Panc1 (cell line): ENCODE measurements around the gene PSAP. TPM values are rescaled to one million over a fixed set of nuclear protein-coding genes. Genes with fewer than 3 reads are reported as not detected.

Source experiments
- ATAC-seq: fragments of 200-7000 bp; cut with Tn5 transposase; 2 replicates; pipeline ENCODE4 v1.9.1; 2020; ENCODE audit warnings: mild to moderate bottlenecking, moderate library complexity
- Bru-seq: library from RNA; stranded (reverse); fragments of 400-500 nt; gene quantifications from one replicate; lab custom pipeline; 2021; lab: Mats Ljungman, UMichigan
- BruChase-seq, 2 experiments: library from RNA; stranded (reverse); fragments of 400-500 nt; gene quantifications; one replicate each; lab custom pipeline; 2021; lab: Mats Ljungman, UMichigan
- BruUV-seq: library from RNA; stranded (reverse); fragments of 400-500 nt; replicated peaks from 2 replicates; lab custom pipeline; 2021; lab: Mats Ljungman, UMichigan
- CTCF ChIA-PET: fragments of 300-600 bp; sonication (Branson Sonifier 250); formaldehyde crosslinking; loops from one replicate; lab custom pipeline; 2022; ENCODE audit warnings: antibody characterized with exemption; lab: Charles Lee
- POLR2A ChIA-PET: fragments of 300-600 bp; sonication (Branson Sonifier 250); formaldehyde crosslinking; loops from one replicate; lab custom pipeline; 2022; ENCODE audit warnings: antibody characterized with exemption; lab: Charles Lee
- DNase-seq: peaks from one replicate; pipeline ENCODE4 v3.0.0-alpha.2; 2010; ENCODE audit warnings: low read depth, low spot score
- H3K27ac ChIP-seq: 2 replicates; pipeline ENCODE4 v1.5.1; 2011; ENCODE audit warnings: mild to moderate bottlenecking, low read length, inconsistent platforms
- H3K27me3 ChIP-seq: fragments of 200-500 bp; sonication (Bioruptor generic); 2 replicates; pipeline ENCODE4 v1.6.0; 2014; ENCODE audit warnings: low read length, inconsistent platforms; ENCODE audit not compliant: control insufficient read depth, insufficient read depth
- H3K36me3 ChIP-seq: fragments of 200-500 bp; sonication (Bioruptor generic); 2 replicates; pipeline ENCODE4 v1.5.1; 2014; ENCODE audit warnings: inconsistent platforms, mild to moderate bottlenecking, low read length, moderate library complexity; ENCODE audit not compliant: control insufficient read depth, insufficient read depth
- H3K4me1 ChIP-seq: 2 replicates; pipeline ENCODE4 v1.5.1; 2011; ENCODE audit warnings: inconsistent platforms, mild to moderate bottlenecking, low read length, moderate library complexity; ENCODE audit not compliant: control insufficient read depth, insufficient read depth
- H3K4me3 ChIP-seq, 2 experiments: 2 replicates each; pipeline ENCODE4 v1.5.1; 2011 to 2012; ENCODE audit warnings: low read depth in 2 of 2, low read length in 2 of 2, mild to moderate bottlenecking in 2 of 2, inconsistent platforms in 1 of 2, moderate library complexity in 1 of 2
- H3K9me3 ChIP-seq: fragments of 200-500 bp; sonication (Bioruptor generic); 2 replicates; pipeline ENCODE4 v1.5.1; 2014; ENCODE audit warnings: low read depth, mild to moderate bottlenecking, inconsistent platforms, low read length, moderate library complexity; ENCODE audit not compliant: control insufficient read depth, insufficient read depth
- CTCF ChIP-seq: fragments of 450-650 bp; IDR thresholded peaks from 2 replicates; pipeline ENCODE4 v1.5.1; 2017; ENCODE audit warnings: mild to moderate bottlenecking
- POLR2AphosphoS5 ChIP-seq: IDR thresholded peaks from 2 replicates; pipeline ENCODE4 v1.6.1; 2012; ENCODE audit warnings: mild to moderate bottlenecking, low read depth, low read length, moderate library complexity
- REST ChIP-seq, 2 experiments: IDR thresholded peaks; 2 replicates each; pipeline ENCODE4 v1.6.1; 2011 to 2012; ENCODE audit warnings: low read depth in 2 of 2, control low read depth in 1 of 2, low read length in 1 of 2, mild to moderate bottlenecking in 1 of 2, moderate library complexity in 1 of 2; ENCODE audit not compliant: insufficient read depth in 1 of 2
- SIN3A ChIP-seq: IDR thresholded peaks from 2 replicates; pipeline ENCODE4 v1.6.1; 2012; ENCODE audit warnings: low read depth, mild to moderate bottlenecking, low read length, moderate library complexity, borderline replicate concordance; ENCODE audit not compliant: insufficient read depth
- TCF7L2 ChIP-seq: IDR thresholded peaks from 2 replicates; pipeline ENCODE4 v1.6.1; 2011; ENCODE audit warnings: mild to moderate bottlenecking, low read depth, low read length, inconsistent platforms
- in situ Hi-C: cut with HindIII; loops from 2 replicates; pipeline ENCODE4 v1.10.0; 2016; ENCODE audit warnings: low sequenced_read_pairs, low pct_unique_long_range_greater_than_20kb
- intact Hi-C: fragments of 100-400 bp; cut with micrococcal nuclease; formaldehyde crosslinking; loops from one replicate; pipeline ENCODE4 v1.10.0; 2022; ENCODE audit not compliant: unreplicated experiment
- long read RNA-seq: library from polyadenylated mRNA; unstranded; transcript quantifications from one replicate; pipeline ENCODE4 v2.0.0, GENCODE V29; 2021; ENCODE audit not compliant: unreplicated experiment
- polyA plus RNA-seq: library from polyadenylated mRNA; unstranded; fragments of >200 nt; gene quantifications from one replicate; pipeline ENCODE4 v1.2.1, GENCODE V29; 2012; ENCODE audit warnings: missing spikeins; ENCODE audit not compliant: insufficient read length
- total RNA-seq: library from RNA; stranded (reverse); gene quantifications from one replicate; pipeline ENCODE4 v1.2.1, GENCODE V29; 2021; ENCODE audit not compliant: unreplicated experiment

Gene PSAP
- total RNA-seq (3,649 TPM), Bru-seq, nascent RNA (percentile 99 among the genes with signal in this experiment), BruChase-seq, experiment 1, labeled RNA remaining after a 2-hour chase (percentile 99 among the genes with signal in this experiment), BruChase-seq, experiment 2, labeled RNA remaining after a 6-hour chase (percentile 99 among the genes with signal in this experiment)
- 4,189 TPM for polyA plus RNA-seq
- long read RNA-seq, transcript PSAP-201 (14 exons, 2,830 nt), result minor isoform, 26 of 9,813 reads
- long read RNA-seq, transcript PSAP-202 (14 exons, 2,872 nt), result major isoform, 4,903 of 9,813 reads
- long read RNA-seq, partial matches to known transcripts, result 2,613 of 9,813 reads
- long read RNA-seq, other reads (novel, unspliced or antisense), result 2,270 of 9,813 reads

- H3K9me3 ChIP-seq, result no peaks in the 10 kb centered on the region
- peak; percentile 95 for ATAC-seq
- BruUV-seq, result no TSS peak
- TF ChIP-seq CTCF, result no peak
- TF ChIP-seq POLR2AphosphoS5, result peak; percentile 99
- peak; percentile 94 for TF ChIP-seq SIN3A
- TF ChIP-seq REST (IDR thresholded peaks at IDR 0.05; ENCODE audit: insufficient read depth in 1 of 2, low read depth in 2 of 2, low read length in 1 of 2), result peak in 1 of 2 experiments; percentile 67; a peak in 1 of 4 replicates
- TF ChIP-seq TCF7L2, result peak; percentile 41
- peak within 1 kb of the TSS; percentile 78 to 86 for H3K4me3 ChIP-seq
- CTCF ChIA-PET, result interaction anchor here (0.6 to 2.4 kb wide), 3 partner anchors 30 to 46 kb away, joined by 3 to 11 read pairs (median 3); no protein-coding TSS in a partner anchor
- H3K36me3 ChIP-seq, result no peaks in the 10 kb centered on the region; the same call in 1 of the 2 replicates
- H3K27me3 ChIP-seq, result no peaks in the 10 kb centered on the region
- DNase-seq, result peak; percentile 95
- H3K4me1 ChIP-seq, result peaks cover 39% of the 10 kb centered on the region
- POLR2A ChIA-PET, result interaction anchor here (0.7 to 3.5 kb wide), 8 partner anchors 9 to 466 kb away, joined by 3 to 33 read pairs (median 6); no protein-coding TSS in a partner anchor
- in situ Hi-C loops (no loop called here), intact Hi-C loops (no loop called here)
- H3K27ac ChIP-seq, result peak within 1 kb of the TSS; percentile 96
Observed at GRCh38 chr10:71850743-71851464, at the start of gene PSAP. TSS of gene PSAP (minus strand) at chr10:71851251. CDS start at chr10:71851221, 30 bp downstream.

- TF ChIP-seq POLR2AphosphoS5 (no peak), TCF7L2 (no peak), REST (IDR thresholded peaks at IDR 0.05; ENCODE audit: insufficient read depth in 1 of 2, low read depth in 2 of 2, low read length in 1 of 2) (no peak), CTCF (no peak), SIN3A (no peak)
- POLR2A ChIA-PET, result no interaction called here
- no peaks in the 10 kb centered on the region for H3K27me3 ChIP-seq
- no peak overlapping the region for H3K27ac ChIP-seq
- DNase-seq (no peak), ATAC-seq (no peak)
- in situ Hi-C loops (no loop called here), intact Hi-C loops (no loop called here)
- no peaks in the 10 kb centered on the region for H3K36me3 ChIP-seq
- CTCF ChIA-PET, result no interaction called here
- no TSS peak for BruUV-seq
- H3K9me3 ChIP-seq, result no peaks in the 10 kb centered on the region
- H3K4me1 ChIP-seq, result peaks cover 8% of the 10 kb centered on the region
- H3K4me3 ChIP-seq, result no peak overlapping the region
Observed at GRCh38 chr10:71900441-71901180, 49.6 kb upstream of the PSAP start.
